GM18868 (cell line): ENCODE results near the gene CTIF.
"Not testable (repeated sequence)": the region's sequence is repeated elsewhere in the genome, so short reads cannot be mapped to it uniquely, and the experiment has no call there.

Experiments used
- ATAC-seq: cut with Tn5 transposase; IDR thresholded peaks from one replicate; pipeline ENCODE4 v1.9.1; 2021; ENCODE audit warnings: mild to moderate bottlenecking, moderate library complexity; ENCODE audit not compliant: unreplicated experiment

CTIF gene

GRCh38 chr18:48855422-48856377, 316.9 kb downstream of the CTIF start:
- no peak for ATAC-seq

DNA sequence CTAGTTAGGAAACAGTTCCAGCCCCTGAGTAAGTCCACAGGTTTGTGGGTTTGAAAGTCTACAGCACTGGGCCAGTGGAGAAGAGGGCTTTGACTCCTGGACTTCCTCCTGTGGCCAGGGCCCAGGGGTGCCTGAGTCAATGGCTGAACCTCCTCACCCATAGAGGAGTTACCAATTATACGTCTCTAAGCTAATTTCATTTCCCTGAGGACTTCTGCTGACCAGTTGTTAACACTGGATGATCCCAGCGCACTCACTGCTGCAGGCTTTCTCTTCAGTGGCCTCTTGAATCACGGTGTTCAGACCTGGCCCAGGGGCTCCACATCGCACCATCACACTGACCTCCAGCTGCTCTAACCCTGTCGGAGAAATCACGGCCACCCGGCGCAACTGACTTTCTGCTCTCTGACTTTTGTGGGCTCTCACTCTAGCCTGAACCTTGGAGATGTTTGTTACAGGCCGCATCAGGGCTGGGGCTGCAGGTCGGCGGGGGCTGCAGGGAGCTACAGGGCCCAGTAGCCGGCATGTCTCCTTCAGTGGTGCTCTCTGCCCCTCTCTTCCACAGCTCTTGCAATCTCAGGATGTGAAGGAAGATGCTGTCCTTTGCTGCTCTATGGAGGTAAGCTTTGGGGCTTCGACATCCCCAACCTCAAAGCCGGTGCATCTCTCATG, 318.3 kb downstream of the CTIF start:
- ATAC-seq, result no peak

- no peak for ATAC-seq
These were observed 319.8 kb downstream of the CTIF start for GRCh38 chr18:48858676-48859075.

DNA sequence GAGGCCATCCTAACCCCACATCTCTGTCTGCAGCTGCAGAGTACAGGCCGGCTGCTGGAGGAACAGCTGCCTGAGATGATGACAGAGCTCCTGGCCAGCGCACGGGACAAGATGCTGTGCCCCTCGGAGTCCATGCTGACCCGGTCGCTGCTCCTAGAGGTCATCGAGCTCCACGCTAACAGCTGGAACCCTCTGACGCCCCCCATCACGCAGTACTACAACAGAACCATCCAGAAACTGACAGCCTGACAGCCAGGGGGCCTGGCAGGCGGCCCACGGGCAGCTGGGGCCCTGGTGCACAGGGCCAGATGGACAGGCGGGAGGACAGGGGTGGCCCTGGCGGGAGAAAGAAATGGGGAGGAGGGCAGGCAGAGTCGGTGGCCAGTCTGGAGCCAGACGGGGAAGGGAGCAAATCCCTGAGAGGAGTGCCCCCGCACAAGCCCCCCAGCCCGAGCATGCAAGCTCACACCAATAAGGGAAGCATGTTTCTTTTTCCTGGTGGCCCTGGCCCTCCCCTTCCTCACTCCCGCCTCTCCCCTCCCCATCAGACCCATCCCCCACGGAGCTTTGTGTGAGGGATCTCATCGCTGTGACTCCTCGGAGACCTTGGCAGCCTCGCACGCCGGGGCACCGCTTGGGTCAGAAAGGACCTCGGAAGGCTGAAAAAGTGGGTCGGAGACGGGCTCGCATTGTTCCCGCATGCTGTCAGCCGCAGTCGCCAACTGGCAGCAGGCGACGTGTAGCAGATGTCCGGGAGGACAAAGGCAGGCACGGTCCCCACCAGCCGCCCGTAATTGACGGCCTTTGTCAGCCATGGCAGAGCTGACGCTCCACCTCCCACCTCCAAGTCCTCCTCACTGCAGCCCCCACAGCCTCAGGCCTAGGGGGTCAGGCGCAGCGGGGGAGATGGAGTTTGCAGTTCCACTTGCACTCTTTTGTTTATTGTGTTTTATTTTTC, 320.8 kb downstream of the CTIF start:
- ATAC-seq, result no peak

DNA sequence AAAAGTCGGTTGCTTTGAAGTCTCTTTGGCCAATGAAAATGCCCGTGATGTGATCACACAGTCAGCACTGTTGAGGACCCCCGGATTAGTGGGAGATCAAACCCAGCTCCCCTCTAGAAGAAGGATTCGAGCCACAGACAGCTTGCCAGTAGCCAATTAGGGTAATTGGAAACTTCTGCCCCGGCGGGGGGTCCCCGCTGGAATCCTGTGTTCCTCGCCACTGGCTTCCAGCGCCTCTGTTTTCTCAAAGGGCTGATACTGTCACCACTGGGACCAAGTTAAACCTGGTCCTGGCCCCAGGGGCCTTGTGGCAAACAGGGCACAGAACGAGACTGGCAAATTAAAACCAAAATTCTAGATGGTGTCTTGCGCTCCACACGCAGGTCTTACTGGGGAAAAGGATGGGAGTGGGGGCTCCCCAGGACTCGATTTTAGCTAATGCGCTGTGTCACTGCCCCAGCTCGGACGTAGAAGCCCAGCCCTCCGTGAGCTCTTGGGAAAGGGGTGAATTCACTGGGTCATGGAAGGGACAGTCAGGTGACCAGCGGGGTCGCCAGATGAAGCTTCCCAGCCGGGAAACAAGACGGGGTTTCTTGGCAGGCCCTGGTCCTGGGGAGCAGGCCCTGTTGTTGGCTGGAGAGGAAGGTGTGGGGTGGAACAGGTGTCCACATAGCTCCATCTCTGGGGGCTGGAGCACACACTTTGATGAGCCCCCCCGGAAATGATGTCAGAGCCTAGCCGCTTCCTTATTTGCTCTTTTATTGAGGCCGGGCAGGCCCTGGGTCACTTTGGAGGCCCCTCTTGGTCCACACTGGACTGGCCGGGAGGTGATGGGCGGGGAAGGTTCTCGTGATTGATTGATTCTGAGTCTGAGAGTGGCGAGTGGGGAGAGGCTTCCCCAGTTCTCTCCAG, 321.7 kb downstream of the CTIF start:
- no peak for ATAC-seq

- no peak for ATAC-seq
These were observed 322.4 kb downstream of the CTIF start for GRCh38 chr18:48861181-48861708.

- no peak for ATAC-seq
These were observed 323.3 kb downstream of the CTIF start for GRCh38 chr18:48862132-48862531.

DNA sequence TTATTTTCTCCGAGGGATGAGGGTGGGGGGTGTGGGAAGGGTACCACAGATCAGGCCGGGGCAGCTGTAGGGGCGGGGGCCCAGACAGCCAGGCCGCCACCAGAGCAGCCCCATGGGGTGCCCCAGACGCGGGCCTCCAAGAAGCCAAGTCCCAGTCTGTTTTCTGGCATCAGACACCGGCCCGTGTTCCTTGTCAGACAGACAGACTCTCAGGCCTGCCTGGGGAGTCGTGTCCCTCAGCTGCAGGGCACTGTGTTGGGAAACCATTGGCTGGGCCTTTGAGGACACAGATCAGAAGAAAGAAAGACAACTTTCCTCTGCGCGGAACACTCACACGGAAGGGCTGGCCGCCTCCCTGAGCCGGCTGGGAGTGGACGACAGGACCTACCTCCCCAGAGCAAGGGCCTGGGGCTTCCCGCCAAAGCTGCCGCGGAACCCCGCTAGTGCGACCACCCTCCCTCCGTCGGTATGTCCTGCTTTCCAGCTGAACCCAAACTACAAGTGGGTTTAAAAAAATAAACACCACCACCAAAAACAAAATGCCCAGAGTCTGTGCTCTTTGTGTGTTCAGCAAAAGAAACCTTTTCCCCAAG, 323.9 kb downstream of the CTIF start:
- no peak for ATAC-seq

- no peak for ATAC-seq
These were observed 324.7 kb downstream of the CTIF start for GRCh38 chr18:48863432-48864065.

DNA sequence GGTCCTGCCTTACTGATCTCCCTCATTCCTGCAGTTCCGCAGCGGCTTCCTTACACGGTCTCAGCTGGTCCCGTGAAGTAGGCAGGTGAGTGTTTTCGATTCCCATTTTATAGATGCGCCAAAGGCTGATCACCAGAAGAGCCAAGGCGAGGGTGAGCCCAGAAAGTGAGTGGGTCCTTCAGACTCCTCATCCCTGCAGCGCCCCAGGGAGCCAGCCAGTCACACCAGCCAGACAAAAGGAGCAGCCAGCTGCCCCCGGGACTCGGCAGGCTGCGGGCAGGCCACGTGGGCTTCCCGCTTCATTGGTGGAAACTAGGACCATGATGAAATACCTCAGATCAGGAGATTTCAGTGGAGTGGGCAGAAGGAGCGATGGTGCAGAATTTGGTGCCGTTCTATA, 326.0 kb downstream of the CTIF start:
- ATAC-seq, result no peak

GRCh38 chr18:48866028-48866733, 327.4 kb downstream of the CTIF start:
- no peak for ATAC-seq

- ATAC-seq, result no peak
These were observed 328.0 kb downstream of the CTIF start for GRCh38 chr18:48866856-48867255.

DNA sequence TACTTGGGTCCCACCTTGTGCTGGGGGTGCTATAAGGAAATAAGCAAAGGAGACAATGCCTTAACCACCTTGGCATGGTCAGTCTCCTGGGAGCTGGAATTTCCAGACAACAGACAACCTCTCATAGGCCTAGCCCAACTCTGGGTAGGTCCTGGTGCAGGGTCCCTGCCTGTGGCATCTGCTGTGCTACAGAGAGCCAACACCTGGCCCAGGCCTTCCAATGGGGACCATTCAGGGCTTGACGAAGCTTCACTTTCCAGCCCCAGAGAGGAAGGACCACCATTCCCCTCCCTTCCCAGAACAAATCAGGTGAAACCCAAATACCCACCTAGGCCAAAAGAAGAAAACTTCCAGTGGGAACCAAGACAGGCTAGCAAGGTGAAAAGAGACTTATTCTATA, 329.1 kb downstream of the CTIF start:
- ATAC-seq, result no peak

GRCh38 chr18:48868468-48869466, 329.9 kb downstream of the CTIF start:
- peak; percentile 82 for ATAC-seq

- no peak for ATAC-seq
These were observed 330.8 kb downstream of the CTIF start for GRCh38 chr18:48869591-48869990.

DNA sequence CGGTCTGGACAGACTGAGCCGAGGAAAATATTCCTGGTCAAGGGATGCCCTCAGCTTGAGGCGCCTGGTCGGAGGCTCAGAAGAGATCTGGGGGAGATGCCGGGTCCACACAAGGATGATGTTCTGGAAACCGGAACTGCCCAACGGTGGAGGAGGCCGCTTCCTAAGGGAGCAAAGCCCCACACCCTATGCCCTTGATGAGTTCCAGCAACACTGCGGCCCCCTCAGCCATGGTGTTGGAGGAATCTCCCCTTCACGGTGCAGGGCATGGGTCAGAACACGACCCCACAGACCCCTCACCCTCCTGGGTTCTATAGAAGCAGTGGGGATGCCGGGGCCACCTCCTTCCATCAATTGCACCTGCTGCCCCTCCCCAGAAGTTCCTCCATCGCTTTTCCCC, 332.1 kb downstream of the CTIF start:
- ATAC-seq, result not testable (repeated sequence)
